GM23338 (cell line): Measurements from ENCODE around the gene HNRNPA1.

Experiments used
- CREB1 ChIP-seq: fragments of 250-450 bp; sonication (Bioruptor Pico); IDR thresholded peaks from 2 replicates; pipeline ENCODE4 v1.5.0; 2020; ENCODE audit warnings: low read depth, mild to moderate bottlenecking, moderate library complexity
- EZH2 ChIP-seq: fragments of 200-600 bp; sonication (generic); IDR thresholded peaks from one replicate; pipeline ENCODE4 v1.8.0; 2017; ENCODE audit warnings: antibody characterized with exemption, mild to moderate bottlenecking, low read depth; ENCODE audit not compliant: unreplicated experiment
- EZH2phosphoT487 ChIP-seq: fragments of 200-600 bp; sonication (generic); IDR thresholded peaks from one replicate; pipeline ENCODE4 v1.8.1; 2018; ENCODE audit warnings: antibody characterized with exemption; ENCODE audit not compliant: unreplicated experiment
- JUNB ChIP-seq: IDR thresholded peaks from one replicate; pipeline ENCODE4 v1.6.1; 2016; ENCODE audit warnings: antibody characterized with exemption; ENCODE audit not compliant: unreplicated experiment
- NANOG ChIP-seq: IDR thresholded peaks from 2 replicates; pipeline ENCODE4 v1.6.1; 2016; ENCODE audit warnings: antibody characterized with exemption, borderline replicate concordance
- POLR2AphosphoS5 ChIP-seq: IDR thresholded peaks from 2 replicates; pipeline ENCODE4 v1.6.1; 2016; ENCODE audit warnings: antibody characterized with exemption, low read depth
- STAT1 ChIP-seq: IDR thresholded peaks from one replicate; pipeline ENCODE4 v1.6.1; 2016; ENCODE audit warnings: antibody characterized with exemption; ENCODE audit not compliant: unreplicated experiment
- ZNF114 ChIP-seq: fragments of 250-450 bp; sonication (Bioruptor Pico); IDR thresholded peaks from 2 replicates; pipeline ENCODE4 v1.5.0; 2020; ENCODE audit warnings: mild to moderate bottlenecking, moderate library complexity
- ZNF331 ChIP-seq: fragments of 250-450 bp; sonication (Bioruptor Pico); IDR thresholded peaks from 2 replicates; pipeline ENCODE4 v1.5.0; 2020; ENCODE audit warnings: low read depth, mild to moderate bottlenecking, moderate library complexity
- TF ChIP-seq, protein P1 (sequence below), 2 experiments: fragments of 200-600 bp in 1 of 2; sonication (generic) in 1 of 2; conservative IDR thresholded peaks; 2 replicates each; pipeline versions ENCODE4 v1.5.1 to v1.6.1; 2016 to 2017; ENCODE audit warnings: antibody characterized with exemption in 2 of 2, low read depth in 2 of 2, mild to moderate bottlenecking in 2 of 2, moderate library complexity in 1 of 2
- TF ChIP-seq, protein P2 (sequence below): IDR thresholded peaks from one replicate; pipeline ENCODE4 v1.6.1; 2018; ENCODE audit warnings: antibody characterized with exemption; ENCODE audit not compliant: unreplicated experiment
- TF ChIP-seq, protein P3 (sequence below): IDR thresholded peaks from 2 replicates; pipeline ENCODE4 v1.6.1; 2016; ENCODE audit warnings: antibody characterized with exemption
- TF ChIP-seq, protein P4 (sequence below): fragments of 250-450 bp; sonication (Bioruptor Pico); IDR thresholded peaks from 2 replicates; pipeline ENCODE4 v1.5.0; 2020; ENCODE audit warnings: mild to moderate bottlenecking, moderate library complexity

DNA sequence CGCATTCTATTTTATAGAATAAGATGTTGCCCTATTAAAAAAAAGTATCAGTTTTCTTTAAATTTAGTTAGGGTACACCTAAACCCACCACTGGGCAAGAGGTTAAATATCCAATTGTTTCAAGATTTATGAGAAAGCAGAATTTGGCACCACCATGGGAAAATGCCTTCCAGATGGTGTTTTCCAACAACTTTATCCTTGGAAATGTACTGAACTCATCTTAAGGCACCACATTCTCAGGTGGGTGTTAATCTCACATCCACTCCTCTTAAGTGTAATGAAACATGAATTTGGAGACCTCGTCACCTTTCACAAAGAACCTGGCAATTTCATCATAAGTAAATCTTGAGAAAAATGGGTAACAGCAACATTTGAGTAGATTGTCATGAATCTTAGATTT lies 13.7 kb upstream of the HNRNPA1 start:
- no peak for TF ChIP-seq EZH2
- TF ChIP-seq, protein P1, sequence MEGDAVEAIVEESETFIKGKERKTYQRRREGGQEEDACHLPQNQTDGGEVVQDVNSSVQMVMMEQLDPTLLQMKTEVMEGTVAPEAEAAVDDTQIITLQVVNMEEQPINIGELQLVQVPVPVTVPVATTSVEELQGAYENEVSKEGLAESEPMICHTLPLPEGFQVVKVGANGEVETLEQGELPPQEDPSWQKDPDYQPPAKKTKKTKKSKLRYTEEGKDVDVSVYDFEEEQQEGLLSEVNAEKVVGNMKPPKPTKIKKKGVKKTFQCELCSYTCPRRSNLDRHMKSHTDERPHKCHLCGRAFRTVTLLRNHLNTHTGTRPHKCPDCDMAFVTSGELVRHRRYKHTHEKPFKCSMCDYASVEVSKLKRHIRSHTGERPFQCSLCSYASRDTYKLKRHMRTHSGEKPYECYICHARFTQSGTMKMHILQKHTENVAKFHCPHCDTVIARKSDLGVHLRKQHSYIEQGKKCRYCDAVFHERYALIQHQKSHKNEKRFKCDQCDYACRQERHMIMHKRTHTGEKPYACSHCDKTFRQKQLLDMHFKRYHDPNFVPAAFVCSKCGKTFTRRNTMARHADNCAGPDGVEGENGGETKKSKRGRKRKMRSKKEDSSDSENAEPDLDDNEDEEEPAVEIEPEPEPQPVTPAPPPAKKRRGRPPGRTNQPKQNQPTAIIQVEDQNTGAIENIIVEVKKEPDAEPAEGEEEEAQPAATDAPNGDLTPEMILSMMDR (conservative IDR thresholded peaks at IDR 0.05; ENCODE audit: low read depth in 2 of 2): no peak
- no peak for TF ChIP-seq CREB1 (CRISPR knock-in tag)
- TF ChIP-seq POLR2AphosphoS5: no peak
- TF ChIP-seq, protein P2, sequence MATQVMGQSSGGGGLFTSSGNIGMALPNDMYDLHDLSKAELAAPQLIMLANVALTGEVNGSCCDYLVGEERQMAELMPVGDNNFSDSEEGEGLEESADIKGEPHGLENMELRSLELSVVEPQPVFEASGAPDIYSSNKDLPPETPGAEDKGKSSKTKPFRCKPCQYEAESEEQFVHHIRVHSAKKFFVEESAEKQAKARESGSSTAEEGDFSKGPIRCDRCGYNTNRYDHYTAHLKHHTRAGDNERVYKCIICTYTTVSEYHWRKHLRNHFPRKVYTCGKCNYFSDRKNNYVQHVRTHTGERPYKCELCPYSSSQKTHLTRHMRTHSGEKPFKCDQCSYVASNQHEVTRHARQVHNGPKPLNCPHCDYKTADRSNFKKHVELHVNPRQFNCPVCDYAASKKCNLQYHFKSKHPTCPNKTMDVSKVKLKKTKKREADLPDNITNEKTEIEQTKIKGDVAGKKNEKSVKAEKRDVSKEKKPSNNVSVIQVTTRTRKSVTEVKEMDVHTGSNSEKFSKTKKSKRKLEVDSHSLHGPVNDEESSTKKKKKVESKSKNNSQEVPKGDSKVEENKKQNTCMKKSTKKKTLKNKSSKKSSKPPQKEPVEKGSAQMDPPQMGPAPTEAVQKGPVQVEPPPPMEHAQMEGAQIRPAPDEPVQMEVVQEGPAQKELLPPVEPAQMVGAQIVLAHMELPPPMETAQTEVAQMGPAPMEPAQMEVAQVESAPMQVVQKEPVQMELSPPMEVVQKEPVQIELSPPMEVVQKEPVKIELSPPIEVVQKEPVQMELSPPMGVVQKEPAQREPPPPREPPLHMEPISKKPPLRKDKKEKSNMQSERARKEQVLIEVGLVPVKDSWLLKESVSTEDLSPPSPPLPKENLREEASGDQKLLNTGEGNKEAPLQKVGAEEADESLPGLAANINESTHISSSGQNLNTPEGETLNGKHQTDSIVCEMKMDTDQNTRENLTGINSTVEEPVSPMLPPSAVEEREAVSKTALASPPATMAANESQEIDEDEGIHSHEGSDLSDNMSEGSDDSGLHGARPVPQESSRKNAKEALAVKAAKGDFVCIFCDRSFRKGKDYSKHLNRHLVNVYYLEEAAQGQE: no peak
- no peak for TF ChIP-seq JUNB
- TF ChIP-seq ZNF114 (CRISPR knock-in tag): no peak
- TF ChIP-seq EZH2phosphoT487: no peak
- no peak for TF ChIP-seq NANOG
- TF ChIP-seq, protein P3, sequence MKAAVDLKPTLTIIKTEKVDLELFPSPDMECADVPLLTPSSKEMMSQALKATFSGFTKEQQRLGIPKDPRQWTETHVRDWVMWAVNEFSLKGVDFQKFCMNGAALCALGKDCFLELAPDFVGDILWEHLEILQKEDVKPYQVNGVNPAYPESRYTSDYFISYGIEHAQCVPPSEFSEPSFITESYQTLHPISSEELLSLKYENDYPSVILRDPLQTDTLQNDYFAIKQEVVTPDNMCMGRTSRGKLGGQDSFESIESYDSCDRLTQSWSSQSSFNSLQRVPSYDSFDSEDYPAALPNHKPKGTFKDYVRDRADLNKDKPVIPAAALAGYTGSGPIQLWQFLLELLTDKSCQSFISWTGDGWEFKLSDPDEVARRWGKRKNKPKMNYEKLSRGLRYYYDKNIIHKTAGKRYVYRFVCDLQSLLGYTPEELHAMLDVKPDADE: no peak
- TF ChIP-seq, protein P4, sequence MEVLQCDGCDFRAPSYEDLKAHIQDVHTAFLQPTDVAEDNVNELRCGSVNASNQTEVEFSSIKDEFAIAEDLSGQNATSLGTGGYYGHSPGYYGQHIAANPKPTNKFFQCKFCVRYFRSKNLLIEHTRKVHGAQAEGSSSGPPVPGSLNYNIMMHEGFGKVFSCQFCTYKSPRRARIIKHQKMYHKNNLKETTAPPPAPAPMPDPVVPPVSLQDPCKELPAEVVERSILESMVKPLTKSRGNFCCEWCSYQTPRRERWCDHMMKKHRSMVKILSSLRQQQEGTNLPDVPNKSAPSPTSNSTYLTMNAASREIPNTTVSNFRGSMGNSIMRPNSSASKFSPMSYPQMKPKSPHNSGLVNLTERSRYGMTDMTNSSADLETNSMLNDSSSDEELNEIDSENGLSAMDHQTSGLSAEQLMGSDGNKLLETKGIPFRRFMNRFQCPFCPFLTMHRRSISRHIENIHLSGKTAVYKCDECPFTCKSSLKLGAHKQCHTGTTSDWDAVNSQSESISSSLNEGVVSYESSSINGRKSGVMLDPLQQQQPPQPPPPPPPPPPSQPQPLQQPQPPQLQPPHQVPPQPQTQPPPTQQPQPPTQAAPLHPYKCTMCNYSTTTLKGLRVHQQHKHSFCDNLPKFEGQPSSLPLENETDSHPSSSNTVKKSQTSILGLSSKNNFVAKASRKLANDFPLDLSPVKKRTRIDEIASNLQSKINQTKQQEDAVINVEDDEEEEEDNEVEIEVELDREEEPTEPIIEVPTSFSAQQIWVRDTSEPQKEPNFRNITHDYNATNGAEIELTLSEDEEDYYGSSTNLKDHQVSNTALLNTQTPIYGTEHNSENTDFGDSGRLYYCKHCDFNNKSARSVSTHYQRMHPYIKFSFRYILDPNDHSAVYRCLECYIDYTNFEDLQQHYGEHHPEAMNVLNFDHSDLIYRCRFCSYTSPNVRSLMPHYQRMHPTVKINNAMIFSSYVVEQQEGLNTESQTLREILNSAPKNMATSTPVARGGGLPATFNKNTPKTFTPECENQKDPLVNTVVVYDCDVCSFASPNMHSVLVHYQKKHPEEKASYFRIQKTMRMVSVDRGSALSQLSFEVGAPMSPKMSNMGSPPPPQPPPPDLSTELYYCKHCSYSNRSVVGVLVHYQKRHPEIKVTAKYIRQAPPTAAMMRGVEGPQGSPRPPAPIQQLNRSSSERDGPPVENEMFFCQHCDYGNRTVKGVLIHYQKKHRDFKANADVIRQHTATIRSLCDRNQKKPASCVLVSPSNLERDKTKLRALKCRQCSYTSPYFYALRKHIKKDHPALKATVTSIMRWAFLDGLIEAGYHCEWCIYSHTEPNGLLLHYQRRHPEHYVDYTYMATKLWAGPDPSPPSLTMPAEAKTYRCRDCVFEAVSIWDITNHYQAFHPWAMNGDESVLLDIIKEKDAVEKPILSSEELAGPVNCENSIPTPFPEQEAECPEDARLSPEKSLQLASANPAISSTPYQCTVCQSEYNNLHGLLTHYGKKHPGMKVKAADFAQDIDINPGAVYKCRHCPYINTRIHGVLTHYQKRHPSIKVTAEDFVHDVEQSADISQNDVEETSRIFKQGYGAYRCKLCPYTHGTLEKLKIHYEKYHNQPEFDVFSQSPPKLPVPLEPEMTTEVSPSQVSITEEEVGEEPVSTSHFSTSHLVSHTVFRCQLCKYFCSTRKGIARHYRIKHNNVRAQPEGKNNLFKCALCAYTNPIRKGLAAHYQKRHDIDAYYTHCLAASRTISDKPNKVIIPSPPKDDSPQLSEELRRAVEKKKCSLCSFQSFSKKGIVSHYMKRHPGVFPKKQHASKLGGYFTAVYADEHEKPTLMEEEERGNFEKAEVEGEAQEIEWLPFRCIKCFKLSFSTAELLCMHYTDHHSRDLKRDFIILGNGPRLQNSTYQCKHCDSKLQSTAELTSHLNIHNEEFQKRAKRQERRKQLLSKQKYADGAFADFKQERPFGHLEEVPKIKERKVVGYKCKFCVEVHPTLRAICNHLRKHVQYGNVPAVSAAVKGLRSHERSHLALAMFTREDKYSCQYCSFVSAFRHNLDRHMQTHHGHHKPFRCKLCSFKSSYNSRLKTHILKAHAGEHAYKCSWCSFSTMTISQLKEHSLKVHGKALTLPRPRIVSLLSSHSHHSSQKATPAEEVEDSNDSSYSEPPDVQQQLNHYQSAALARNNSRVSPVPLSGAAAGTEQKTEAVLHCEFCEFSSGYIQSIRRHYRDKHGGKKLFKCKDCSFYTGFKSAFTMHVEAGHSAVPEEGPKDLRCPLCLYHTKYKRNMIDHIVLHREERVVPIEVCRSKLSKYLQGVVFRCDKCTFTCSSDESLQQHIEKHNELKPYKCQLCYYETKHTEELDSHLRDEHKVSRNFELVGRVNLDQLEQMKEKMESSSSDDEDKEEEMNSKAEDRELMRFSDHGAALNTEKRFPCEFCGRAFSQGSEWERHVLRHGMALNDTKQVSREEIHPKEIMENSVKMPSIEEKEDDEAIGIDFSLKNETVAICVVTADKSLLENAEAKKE (CRISPR knock-in tag): no peak
- no peak for TF ChIP-seq STAT1
- TF ChIP-seq ZNF331: no peak
